Coronary artery (tissue), 2 donors: ENCODE results near the gene TRIP13.
A peak's percentile ranks its signal among the peaks of the same experiment; 100 is the strongest.

Experiments
- DNase-seq: peaks from one replicate; pipeline ENCODE4 v3.0.0-alpha.2; 2017; ENCODE audit warnings: low spot score
- H3K27ac ChIP-seq, 2 donors: fragments of 200-600 bp; sonication (generic); one replicate each; pipeline ENCODE4 v1.5.1; 2016 to 2019
- H3K4me3 ChIP-seq: fragments of 200-600 bp; sonication (generic); 2 replicates; pipeline ENCODE4 v1.5.1; 2016; ENCODE audit warnings: mild to moderate bottlenecking, moderate library complexity
- TF ChIP-seq, protein P1 (sequence below): fragments of 200-600 bp; sonication (generic); IDR thresholded peaks from one replicate; pipeline ENCODE4 v1.5.1; 2019; ENCODE audit warnings: antibody characterized with exemption

TRIP13 gene

DNA sequence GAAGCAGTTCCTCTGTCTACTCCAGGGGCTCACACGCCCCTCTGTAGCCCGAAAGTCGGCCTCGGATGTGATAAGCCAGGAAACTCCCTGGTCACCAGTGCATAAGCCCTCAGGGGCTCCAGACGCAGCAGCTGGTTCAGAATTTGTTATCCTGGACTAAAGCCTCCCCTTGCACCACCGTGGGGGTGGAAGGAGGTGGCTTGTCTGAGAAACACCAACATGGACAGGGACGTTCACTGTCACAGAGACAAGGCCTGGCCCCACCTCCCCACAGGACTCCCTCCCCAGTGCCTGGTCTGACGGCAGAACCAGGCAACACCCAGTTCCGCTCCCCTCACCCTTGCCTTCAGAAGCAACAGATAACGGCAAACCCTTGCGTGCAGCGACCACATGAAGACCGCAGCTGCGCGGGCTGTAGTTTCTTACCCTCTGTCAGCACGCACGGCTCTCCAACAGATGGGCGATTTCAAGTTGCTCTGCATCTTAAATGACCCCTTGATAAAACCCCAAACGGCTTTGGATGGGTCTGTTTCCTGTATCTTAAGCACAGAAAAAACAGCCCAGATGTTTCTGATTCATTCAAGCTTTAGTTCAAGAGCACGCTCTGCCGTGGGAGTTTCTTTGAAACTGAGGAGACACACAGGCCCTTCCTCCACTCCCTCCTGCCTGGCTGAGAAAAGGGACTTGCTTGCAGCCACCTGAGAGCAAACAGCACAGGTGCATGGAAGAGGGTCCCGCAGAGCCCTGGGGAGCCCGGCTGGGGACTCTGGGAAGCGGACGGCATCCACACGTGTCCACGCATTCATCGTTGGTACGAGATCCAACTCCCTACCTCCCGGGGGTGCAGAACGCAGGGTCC, 71.2 kb downstream of the TRIP13 start:
- no peak overlapping the region for H3K27ac ChIP-seq
- TF ChIP-seq, protein P1, sequence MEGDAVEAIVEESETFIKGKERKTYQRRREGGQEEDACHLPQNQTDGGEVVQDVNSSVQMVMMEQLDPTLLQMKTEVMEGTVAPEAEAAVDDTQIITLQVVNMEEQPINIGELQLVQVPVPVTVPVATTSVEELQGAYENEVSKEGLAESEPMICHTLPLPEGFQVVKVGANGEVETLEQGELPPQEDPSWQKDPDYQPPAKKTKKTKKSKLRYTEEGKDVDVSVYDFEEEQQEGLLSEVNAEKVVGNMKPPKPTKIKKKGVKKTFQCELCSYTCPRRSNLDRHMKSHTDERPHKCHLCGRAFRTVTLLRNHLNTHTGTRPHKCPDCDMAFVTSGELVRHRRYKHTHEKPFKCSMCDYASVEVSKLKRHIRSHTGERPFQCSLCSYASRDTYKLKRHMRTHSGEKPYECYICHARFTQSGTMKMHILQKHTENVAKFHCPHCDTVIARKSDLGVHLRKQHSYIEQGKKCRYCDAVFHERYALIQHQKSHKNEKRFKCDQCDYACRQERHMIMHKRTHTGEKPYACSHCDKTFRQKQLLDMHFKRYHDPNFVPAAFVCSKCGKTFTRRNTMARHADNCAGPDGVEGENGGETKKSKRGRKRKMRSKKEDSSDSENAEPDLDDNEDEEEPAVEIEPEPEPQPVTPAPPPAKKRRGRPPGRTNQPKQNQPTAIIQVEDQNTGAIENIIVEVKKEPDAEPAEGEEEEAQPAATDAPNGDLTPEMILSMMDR = no peak
- DNase-seq = peak; percentile 70
- no peak overlapping the region for H3K4me3 ChIP-seq

DNA sequence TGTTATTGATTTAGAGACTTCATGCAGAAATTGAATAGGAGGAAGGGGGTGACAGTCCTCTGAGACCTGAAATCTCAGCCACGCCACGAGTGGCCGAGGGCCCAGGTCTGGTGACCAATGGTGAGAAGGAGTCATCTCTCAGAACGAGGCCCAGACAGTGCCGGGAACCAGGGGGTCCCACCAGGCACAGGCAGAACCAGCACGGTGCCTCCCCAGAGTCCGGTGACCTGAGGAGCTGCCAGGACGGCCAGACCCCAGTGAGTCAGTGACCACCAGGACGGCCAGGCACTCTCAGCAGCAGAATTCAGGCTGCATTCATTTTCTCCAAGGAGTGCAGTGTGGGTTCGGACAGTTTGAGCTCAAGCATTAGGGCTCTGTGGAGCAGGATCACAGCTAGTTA, 72.1 kb downstream of the TRIP13 start:
- TF ChIP-seq, protein P1 = no peak
- DNase-seq = peak; percentile 69
- no peak overlapping the region for H3K27ac ChIP-seq
- no peak overlapping the region for H3K4me3 ChIP-seq

DNA sequence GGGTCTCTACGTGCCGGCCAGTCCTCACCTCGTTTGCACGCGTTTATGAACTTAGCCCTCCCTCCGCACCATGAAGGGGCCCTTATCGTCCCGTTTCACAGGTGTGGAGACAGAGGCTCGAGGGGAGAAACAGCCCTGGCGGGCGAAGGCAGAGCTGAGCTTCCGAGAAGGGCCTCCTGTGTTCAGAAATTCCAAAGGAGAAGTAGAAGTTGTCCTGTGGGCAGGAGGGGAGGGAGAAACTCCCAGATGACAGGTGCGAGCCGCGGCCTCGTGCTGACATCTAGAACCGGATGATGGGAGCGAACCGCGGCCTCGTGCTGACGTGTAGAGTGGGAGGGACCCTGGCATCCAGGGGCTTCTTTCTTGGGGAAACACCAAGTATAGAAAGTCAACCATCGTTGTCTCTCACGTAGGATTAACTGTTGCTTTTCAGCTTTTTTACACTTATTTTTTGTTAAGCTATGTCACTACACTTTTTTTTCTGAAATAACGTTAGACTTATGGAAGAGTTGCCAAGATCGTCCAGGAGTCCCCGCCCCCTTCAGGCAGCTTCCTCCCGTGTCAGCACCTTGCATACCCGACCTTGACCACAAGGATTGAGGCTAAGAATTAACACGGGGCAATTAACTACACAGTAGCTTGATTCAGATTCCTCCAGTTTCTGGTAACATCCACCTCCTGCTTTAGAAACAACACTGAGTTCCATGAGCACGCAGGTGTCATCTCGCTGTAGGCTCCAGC, 73.1 kb downstream of the TRIP13 start:
- DNase-seq = no peak
- TF ChIP-seq, protein P1 = no peak
- Histone ChIP-seq H3K4me3 (no peak overlapping the region), H3K27ac (no peak overlapping the region)

DNA sequence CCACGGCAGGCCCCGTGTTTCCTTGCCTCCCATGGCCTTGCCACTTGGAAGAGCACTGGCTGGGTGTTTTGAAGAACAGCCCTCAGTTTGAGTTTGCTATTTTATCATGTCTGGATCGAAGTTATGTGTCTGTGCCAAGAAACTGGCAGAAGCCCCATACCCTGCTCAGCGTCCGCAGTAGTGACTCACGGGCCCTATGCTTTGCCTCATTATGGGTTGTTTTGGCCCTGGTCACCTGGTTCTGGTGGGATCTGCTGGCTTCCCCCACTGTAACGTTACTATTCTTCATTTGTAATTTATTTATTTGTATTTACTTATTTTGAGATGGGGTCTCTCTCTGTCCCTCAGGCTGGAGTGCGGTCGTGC, 73.6 kb downstream of the TRIP13 start:
- Histone ChIP-seq H3K27ac (no peak overlapping the region), H3K4me3 (no peak overlapping the region)
- no peak for DNase-seq
- TF ChIP-seq, protein P1 = no peak

DNA sequence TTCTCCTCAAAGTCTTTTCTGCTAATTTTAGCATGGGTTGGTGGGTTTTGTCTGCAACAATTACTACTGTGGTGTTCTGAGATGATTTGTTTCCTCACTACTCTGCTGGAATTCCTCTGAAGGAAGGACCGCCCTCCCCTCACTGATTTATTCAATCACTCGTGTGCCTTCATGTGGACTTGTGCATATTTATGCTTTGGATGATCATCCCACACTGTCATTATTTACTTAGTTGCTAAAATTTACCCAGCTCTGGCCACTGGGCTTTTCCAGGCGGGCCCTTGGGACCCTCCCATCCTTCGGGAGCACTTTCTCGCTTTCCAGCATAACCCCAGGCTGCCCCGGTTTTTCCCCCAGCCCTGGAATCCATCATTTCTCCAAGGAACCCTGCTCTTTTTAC, 74.3 kb downstream of the TRIP13 start:
- TF ChIP-seq, protein P1 = no peak
- no peak overlapping the region for H3K27ac ChIP-seq
- DNase-seq = no peak
- H3K4me3 ChIP-seq = no peak overlapping the region
